Kidney epithelial cell (primary cell): ENCODE results near the gene MDM2. TPM values are rescaled to one million over a fixed set of nuclear protein-coding genes. Genes with fewer than 3 reads are reported as not detected.
"Not testable (repeated sequence)": the region's sequence is repeated elsewhere in the genome, so short reads cannot be mapped to it uniquely, and the experiment has no call there.

Experiments
- DNase-seq: peaks from one replicate; pipeline ENCODE4 v3.0.0-alpha.2; 2010; ENCODE audit warnings: low read depth
- H3K27me3 ChIP-seq: 2 replicates; pipeline ENCODE4 v1.6.0; 2011; ENCODE audit warnings: low read length; ENCODE audit not compliant: control insufficient read depth, insufficient read depth
- H3K36me3 ChIP-seq: 2 replicates; pipeline ENCODE4 v1.5.1; 2011; ENCODE audit warnings: low read length; ENCODE audit not compliant: control insufficient read depth, insufficient read depth
- H3K4me3 ChIP-seq: 2 replicates; pipeline ENCODE4 v1.5.1; 2011; ENCODE audit warnings: low read depth, mild to moderate bottlenecking, control low read depth, low read length
- total RNA-seq: library from RNA; depleted of rRNA; stranded (reverse); fragments of >200 nt; gene quantifications from 2 replicates; pipeline ENCODE4 v1.2.3, GENCODE V29; 2015
- TF ChIP-seq, protein P1 (sequence below): IDR thresholded peaks from 2 replicates; pipeline ENCODE4 v1.5.1; 2011; ENCODE audit warnings: mild to moderate bottlenecking, moderate library complexity, low read length, control low read depth, inconsistent platforms; ENCODE audit not compliant: insufficient read depth, poor library complexity, severe bottlenecking

MDM2 gene
- total RNA-seq, 1 donor from 2014 or later: 195 TPM

DNA sequence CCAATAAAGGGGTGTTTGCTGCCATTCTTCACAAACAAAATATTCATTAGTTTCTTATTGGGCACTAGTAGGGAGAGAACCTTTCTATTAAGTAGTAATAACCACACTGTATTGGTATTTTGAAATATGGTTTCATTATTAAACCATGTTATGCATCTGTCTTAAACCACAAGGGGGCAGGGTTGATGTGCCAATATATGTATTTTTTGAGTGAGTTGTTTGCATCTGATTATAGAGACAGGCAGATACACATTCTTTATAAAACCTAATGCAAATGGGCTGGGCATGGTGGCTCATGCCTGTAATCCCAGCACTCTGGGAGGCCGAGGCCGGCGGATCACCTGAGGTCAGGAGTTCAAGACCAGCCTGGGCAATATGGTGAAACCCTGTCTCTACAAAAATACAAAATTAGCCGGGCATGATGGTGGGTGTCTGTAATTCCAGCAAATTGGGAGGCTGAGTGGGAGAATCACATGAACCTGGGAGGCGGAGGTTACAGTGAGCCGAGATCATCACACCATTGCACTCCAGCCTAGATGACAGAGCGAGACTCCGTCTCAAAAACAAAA lies 56.0 kb downstream of the MDM2 start:
- DNase-seq, H3K27me3 ChIP-seq, H3K4me3 ChIP-seq, H3K36me3 ChIP-seq: not testable (repeated sequence)
- TF ChIP-seq, protein P1, sequence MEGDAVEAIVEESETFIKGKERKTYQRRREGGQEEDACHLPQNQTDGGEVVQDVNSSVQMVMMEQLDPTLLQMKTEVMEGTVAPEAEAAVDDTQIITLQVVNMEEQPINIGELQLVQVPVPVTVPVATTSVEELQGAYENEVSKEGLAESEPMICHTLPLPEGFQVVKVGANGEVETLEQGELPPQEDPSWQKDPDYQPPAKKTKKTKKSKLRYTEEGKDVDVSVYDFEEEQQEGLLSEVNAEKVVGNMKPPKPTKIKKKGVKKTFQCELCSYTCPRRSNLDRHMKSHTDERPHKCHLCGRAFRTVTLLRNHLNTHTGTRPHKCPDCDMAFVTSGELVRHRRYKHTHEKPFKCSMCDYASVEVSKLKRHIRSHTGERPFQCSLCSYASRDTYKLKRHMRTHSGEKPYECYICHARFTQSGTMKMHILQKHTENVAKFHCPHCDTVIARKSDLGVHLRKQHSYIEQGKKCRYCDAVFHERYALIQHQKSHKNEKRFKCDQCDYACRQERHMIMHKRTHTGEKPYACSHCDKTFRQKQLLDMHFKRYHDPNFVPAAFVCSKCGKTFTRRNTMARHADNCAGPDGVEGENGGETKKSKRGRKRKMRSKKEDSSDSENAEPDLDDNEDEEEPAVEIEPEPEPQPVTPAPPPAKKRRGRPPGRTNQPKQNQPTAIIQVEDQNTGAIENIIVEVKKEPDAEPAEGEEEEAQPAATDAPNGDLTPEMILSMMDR: peak; percentile 50

GRCh38 chr12:68864604-68865003 lies 56.6 kb downstream of the MDM2 start:
- TF ChIP-seq, protein P1: no peak
- no peak for DNase-seq
- Histone ChIP-seq H3K36me3 (no peaks in the 10 kb centered on the region), H3K27me3 (no peaks in the 10 kb centered on the region), H3K4me3 (no peak overlapping the region)

DNA sequence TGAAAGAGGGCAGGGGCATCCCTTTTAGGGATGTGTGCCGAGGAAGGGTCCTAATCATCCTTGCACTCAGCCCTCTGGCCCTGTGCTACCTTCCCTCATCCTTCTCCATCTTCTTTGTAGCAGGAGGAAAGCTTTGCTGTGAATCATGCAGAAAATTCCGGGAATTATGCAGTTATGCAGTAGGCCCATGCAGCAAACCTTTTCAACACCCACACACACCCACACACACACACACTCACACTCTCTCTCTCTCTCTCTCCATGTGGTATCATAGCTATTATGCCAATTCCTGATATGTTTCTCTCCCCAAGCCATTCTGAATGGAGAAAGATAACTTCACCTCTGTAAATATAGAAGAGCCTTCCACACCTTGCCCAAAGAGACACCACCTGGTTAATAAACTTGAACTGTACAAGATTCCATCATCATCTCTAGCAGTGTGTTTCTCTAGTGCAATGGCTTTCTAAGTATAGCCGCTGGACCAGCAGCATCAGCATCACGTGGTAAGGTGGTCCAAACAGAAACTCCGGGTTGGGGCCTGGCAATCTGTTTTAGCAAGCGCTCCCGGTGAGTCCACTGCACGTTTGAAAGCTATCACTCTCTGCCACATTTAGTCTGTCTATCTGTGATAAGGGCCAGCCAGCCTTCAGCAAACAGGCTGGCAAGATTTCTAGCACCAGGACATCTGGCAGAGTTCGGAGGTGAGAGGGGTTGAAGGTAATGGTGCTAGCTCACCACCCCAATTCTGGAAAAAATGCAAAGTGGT lies 57.6 kb downstream of the MDM2 start:
- TF ChIP-seq, protein P1: no peak
- Histone ChIP-seq H3K36me3 (no peaks in the 10 kb centered on the region), H3K4me3 (no peak overlapping the region), H3K27me3 (no peaks in the 10 kb centered on the region)
- DNase-seq: no peak

DNA sequence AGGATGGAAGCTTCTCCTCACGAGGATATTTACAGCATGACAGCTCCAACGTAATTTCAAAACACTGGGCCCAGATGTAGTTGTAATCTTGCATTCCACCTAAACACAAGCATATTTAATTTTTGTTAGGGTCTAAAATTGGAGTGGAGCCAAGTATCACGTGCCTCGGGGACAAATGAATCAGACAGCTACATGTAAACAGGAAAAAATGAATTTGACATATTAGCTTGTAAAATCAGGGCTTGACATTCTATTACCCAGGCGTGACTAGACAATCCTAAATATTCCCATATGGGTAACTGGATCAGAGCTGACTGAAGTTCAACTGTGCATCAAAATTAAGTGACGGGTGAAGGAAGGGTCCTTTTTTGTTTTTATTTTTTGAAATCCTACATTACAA lies 59.0 kb downstream of the MDM2 start:
- no peak for DNase-seq
- H3K4me3 ChIP-seq: no peak overlapping the region
- TF ChIP-seq, protein P1: no peak
- no peaks in the 10 kb centered on the region for H3K27me3 ChIP-seq
- H3K36me3 ChIP-seq: no peaks in the 10 kb centered on the region

DNA sequence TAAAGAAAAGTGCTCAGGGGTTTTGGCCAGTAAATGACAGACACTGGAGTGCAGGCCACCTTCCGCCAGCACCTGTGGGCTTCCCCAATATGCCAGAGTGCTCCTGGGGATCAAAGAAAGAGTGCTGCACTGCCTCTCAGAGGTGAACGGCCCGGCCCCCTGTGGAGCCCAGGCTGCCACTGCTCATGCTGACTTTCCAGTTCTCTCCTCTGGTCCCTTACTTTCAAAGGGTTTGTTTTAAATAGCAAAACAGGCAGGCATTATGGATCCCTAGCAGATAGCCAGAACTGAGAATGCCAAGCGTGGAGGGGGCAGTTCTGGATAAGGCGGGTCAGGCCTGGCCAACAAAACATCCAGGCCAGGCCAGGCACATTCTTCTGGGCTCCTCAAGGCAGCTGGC lies 59.6 kb downstream of the MDM2 start:
- H3K4me3 ChIP-seq: no peak overlapping the region
- H3K36me3 ChIP-seq: no peaks in the 10 kb centered on the region
- no peak for DNase-seq
- H3K27me3 ChIP-seq: no peaks in the 10 kb centered on the region
- TF ChIP-seq, protein P1: no peak
